Mammary epithelial cell (primary cell): ENCODE measurements around the gene UBAP1.

Source experiments
- EZH2 ChIP-seq: IDR thresholded peaks from 2 replicates; pipeline ENCODE4 v1.6.1; 2012; ENCODE audit warnings: low read length, inconsistent platforms, borderline replicate concordance
- TF ChIP-seq, protein P1 (sequence below), 2 donors: IDR thresholded peaks in 1 of 2; conservative IDR thresholded peaks in 1 of 2; 2 replicates each; pipeline ENCODE4 v1.5.1; 2011 to 2012; ENCODE audit warnings: inconsistent platforms in 2 of 2, low read length in 2 of 2, mild to moderate bottlenecking in 2 of 2, control low read depth in 1 of 2, low read depth in 1 of 2; ENCODE audit not compliant: insufficient read depth in 1 of 2; ENCODE audit errors: extremely low read depth in 1 of 2

DNA sequence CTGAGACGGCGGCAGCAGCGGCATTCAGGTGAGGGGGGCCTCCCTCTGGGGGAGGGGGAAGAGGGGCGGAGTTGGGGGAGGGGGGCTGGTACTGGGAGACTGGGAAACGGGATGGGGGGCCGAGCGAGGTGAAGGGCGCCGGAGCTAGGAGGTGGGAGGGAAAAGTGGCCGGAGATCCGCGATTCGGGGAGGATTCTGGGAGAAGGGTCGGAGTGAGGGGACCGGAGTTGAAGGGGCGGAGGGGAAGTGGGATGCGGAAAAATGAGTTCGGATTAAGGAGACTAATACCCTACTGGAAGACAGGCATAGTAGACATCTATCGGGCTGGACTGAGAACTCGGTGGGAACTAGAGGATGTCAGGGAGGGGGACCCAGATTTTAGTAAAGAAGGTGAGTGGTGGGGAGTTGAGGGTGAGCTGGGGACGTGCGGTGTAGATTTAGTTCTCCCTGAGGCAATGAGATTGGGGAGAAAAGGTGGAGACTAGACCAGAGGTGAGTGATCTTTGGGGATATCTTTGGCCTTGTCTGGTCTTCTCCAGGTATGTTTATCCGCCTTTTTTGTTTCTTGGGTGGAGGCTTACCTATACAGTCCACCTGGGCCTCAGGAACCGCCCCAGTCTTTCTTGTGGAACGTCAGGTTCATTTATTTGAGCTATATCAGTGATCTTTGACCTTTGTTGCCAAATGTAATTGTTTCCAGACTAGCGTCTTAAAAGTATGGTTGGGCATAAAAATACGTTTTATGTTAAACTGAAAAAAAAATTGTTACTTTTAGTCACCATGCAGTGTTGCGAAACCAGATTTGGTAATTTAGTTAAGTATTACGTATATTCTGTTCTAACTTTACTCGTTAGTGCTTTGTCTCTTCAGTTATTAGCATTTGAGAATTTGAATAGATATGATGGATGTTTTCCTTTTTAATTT, 632 bp downstream of the UBAP1 start:
- TF ChIP-seq, protein P1, sequence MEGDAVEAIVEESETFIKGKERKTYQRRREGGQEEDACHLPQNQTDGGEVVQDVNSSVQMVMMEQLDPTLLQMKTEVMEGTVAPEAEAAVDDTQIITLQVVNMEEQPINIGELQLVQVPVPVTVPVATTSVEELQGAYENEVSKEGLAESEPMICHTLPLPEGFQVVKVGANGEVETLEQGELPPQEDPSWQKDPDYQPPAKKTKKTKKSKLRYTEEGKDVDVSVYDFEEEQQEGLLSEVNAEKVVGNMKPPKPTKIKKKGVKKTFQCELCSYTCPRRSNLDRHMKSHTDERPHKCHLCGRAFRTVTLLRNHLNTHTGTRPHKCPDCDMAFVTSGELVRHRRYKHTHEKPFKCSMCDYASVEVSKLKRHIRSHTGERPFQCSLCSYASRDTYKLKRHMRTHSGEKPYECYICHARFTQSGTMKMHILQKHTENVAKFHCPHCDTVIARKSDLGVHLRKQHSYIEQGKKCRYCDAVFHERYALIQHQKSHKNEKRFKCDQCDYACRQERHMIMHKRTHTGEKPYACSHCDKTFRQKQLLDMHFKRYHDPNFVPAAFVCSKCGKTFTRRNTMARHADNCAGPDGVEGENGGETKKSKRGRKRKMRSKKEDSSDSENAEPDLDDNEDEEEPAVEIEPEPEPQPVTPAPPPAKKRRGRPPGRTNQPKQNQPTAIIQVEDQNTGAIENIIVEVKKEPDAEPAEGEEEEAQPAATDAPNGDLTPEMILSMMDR (conservative IDR thresholded peaks at IDR 0.05 in 1 of 2, IDR thresholded peaks at IDR 0.05 in 1 of 2; ENCODE audit: extremely low read depth in 1 of 2, insufficient read depth in 1 of 2, low read depth in 1 of 2, low read length in 2 of 2) = no peak
- TF ChIP-seq EZH2 = no peak
